ENCODE results near the gene BRSK2. TPM values are rescaled to one million over a fixed set of nuclear protein-coding genes. Genes with fewer than 3 reads are reported as not detected.

Gene BRSK2
- total RNA-seq, 1 donor: under 0.01 TPM

GRCh38 chr11:1485504-1485885 is 95.8 kb downstream of the BRSK2 start:
- no peak for DNase-seq (ENCODE audit: low read depth)
- no peak for TF ChIP-seq CTCF (IDR thresholded peaks at IDR 0.05; ENCODE audit: insufficient read depth, low read depth, low read length)

GRCh38 chr11:1486054-1486825 is 96.5 kb downstream of the BRSK2 start, which contains the start of gene MOB2:
TSS of gene MOB2 (minus strand) at chr11:1486779. CDS start at chr11:1486556, 223 bp downstream.
- TF ChIP-seq CTCF (IDR thresholded peaks at IDR 0.05; ENCODE audit: insufficient read depth, low read depth, low read length): no peak
- DNase-seq (ENCODE audit: low read depth): no peak
- no peak within 1 kb of the TSS for H3K4me3 ChIP-seq (ENCODE audit: low read depth, low read length)

More at GRCh38 chr11:1485504-1485885, 95.8 kb downstream of the BRSK2 start:
- H3K4me3 ChIP-seq (ENCODE audit: low read depth, low read length): no peak overlapping the region

GRCh38 chr11:1487091-1487850 is 97.5 kb downstream of the BRSK2 start:
- no peak for TF ChIP-seq CTCF (IDR thresholded peaks at IDR 0.05; ENCODE audit: insufficient read depth, low read depth, low read length)
- no peak for DNase-seq (ENCODE audit: low read depth)
- H3K4me3 ChIP-seq (ENCODE audit: low read depth, low read length): no peak overlapping the region

GRCh38 chr11:1487851-1488574 is 98.3 kb downstream of the BRSK2 start:
- no peak overlapping the region for H3K4me3 ChIP-seq (ENCODE audit: low read depth, low read length)

GRCh38 chr11:1488575-1489180 is 98.9 kb downstream of the BRSK2 start:
- no peak for DNase-seq (ENCODE audit: low read depth)
- TF ChIP-seq CTCF (IDR thresholded peaks at IDR 0.05; ENCODE audit: insufficient read depth, low read depth, low read length): no peak
- H3K4me3 ChIP-seq (ENCODE audit: low read depth, low read length): no peak overlapping the region

More at GRCh38 chr11:1487851-1488574, 98.3 kb downstream of the BRSK2 start:
- peak; percentile 10 for TF ChIP-seq CTCF (IDR thresholded peaks at IDR 0.05; ENCODE audit: insufficient read depth, low read depth, low read length)
- DNase-seq (ENCODE audit: low read depth): peak; percentile 23

GRCh38 chr11:1490651-1491050 is 100.9 kb downstream of the BRSK2 start:
- no peak for TF ChIP-seq CTCF (IDR thresholded peaks at IDR 0.05; ENCODE audit: insufficient read depth, low read depth, low read length)
- DNase-seq (ENCODE audit: low read depth): no peak
- H3K4me3 ChIP-seq (ENCODE audit: low read depth, low read length): no peak overlapping the region

All from fibroblast of villous mesenchyme (primary cell).